Stimulated activated CD4-positive, alpha-beta T cell treated with anti-CD3 and anti-CD28 coated beads, Interleukin-15, amount 100 ng/mL, for 48 hours (primary cell): ENCODE measurements around the gene SOX6.
"Not testable (repeated sequence)": the region's sequence is repeated elsewhere in the genome, so short reads cannot be mapped to it uniquely, and the experiment has no call there.

Source experiments
- DNase-seq, 2 donors: peaks; one replicate each; pipeline ENCODE4 v3.0.0-alpha.2; 2020; ENCODE audit warnings: low read depth in 2 of 2

The SOX6 gene

DNA sequence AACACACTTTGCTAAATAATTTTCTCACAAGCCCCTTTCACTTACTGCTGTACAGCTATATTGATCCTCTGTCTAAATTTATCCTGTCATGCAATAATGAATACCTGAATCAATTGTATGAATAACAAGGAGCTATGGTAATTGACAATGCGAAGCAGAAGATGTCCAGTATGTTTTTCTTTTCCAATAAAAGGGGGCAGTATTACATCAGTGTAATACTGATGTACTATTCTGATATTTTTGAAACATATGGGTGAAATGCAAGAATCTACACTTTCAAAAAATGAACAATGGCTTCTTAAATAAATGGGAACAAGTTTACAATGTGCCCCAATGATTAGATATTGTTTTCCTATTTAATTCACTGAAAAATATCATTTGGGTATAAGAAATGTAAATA lies 315.1 kb downstream of the SOX6 start:
- no peak for DNase-seq

DNA sequence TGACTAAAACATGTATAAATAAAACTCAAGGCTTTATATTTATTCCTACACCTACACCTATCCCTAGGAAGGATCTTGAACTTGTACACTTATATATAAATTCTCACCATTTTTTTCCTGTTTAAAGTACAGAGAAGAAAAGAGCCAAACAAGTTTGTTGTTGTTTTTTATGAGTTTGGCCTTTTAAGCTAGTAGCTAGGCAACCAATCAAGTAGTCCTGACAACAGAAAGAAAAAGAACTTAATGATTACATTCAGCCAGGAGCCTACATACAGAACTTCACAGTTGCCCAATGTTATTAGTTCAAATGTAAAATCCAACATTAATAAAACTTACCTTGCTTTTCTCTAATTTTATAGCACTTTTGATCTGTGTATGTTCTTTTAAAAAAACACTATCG lies 316.2 kb downstream of the SOX6 start:
- DNase-seq: no peak

DNA sequence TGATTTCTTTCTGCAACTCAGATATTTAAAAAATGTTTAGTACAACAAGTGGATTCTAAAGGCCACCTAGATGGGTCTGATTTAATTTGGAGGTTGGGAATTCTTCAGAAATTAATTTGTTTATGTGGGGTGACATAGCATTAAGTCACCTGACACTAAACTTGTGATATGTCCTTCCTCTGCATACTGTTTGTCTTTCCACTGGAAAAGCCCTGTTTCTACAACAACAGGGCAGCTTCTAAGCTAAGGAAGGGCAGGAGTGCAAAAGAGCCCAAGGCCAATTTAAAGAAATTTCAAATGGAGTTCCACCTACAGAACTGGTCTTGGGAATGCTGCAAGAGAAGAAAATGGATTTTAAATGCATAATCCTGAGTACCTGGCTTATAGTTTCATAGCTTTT lies 319.2 kb downstream of the SOX6 start:
- DNase-seq: no peak

DNA sequence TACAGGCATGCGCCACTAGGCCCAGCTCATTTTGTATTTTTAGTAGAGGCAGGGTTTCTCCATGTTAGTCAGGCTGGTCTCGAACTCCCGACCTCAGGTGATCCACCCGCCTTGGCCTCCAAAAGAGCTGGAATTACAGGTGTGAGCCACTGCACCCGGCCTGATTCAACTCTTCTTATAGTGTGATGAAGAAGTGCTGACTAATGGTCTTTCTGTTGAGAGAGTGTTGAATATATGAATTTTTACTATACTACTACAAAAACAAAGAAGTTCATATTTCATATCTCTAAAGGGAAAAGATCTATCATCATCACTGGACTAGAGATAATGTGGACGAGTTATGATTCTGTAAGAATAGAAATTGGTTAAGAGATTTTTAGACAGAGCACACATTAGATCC lies 320.1 kb downstream of the SOX6 start:
- no peak for DNase-seq

DNA sequence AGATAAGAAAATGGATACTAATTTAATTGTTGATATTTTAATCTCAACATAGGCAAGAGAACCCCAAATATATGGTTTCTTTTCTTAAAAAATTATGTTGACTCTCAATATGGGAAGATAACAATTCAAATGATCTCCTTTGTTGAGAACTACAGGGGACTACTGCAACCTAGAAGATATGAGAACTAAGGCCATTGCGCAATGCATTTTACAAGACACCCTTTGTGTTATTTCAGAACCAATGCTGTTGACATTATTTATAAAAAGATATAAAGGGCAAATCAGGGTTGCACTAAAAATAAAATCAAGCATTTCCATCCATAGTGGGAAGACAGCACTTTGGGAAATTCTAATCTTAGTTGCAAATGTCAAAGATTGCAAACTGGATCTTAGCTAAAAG lies 322.3 kb downstream of the SOX6 start:
- DNase-seq: no peak

DNA sequence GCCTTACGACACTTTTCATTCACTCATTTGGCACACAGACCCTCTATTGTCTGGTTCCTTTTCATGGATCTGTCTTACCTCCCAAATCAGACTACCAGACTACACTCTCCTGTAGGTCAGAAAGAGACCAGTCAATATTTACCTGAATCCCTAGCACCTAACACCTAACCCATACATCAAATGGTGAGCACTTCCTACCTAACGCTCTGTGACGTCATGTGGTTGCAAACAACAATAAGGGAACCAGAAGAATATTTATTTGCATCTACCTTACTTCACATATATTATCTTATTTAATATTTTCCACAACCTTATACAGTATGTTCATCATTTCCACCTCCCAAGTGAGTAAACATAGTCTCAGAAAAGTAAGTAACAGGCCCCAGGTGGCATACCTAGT lies 323.4 kb downstream of the SOX6 start:
- DNase-seq: no peak

DNA sequence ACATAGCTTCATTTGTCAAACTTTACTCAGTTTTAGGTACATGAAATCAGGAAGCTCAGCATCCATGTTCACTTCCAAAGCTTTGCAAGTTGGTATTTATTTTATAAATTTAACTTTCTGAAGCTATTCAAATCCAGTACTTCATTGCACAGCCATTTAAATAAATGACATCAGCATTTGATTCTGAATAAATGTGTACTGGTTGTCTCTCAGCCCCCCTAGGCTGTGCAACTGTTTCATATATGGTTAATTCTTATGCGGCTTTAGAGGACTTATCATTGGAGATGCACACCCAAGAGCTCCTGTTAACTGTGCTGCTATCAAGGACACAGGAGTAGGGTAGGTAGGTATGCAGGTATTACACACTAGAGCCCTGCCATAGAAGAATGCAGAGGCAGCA lies 325.1 kb downstream of the SOX6 start:
- no peak for DNase-seq

DNA sequence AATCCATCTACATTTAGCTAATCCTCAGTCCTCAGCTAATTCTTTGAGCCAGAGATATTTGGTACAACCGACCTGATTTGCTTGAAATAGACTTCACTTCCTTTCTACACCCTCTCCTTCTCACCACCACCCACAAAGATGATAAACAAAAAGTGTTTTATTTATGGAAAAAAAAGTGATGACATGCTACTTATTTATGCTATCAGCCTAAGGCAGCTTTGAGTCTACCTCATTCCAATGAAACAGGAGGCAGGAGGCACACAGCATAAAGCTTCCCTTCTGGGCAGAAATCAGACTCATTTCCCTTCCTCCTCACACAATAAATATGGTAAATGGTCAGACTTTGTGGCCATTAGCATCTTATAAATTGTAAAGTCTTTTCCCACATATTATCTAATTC lies 325.7 kb downstream of the SOX6 start:
- DNase-seq: no peak

DNA sequence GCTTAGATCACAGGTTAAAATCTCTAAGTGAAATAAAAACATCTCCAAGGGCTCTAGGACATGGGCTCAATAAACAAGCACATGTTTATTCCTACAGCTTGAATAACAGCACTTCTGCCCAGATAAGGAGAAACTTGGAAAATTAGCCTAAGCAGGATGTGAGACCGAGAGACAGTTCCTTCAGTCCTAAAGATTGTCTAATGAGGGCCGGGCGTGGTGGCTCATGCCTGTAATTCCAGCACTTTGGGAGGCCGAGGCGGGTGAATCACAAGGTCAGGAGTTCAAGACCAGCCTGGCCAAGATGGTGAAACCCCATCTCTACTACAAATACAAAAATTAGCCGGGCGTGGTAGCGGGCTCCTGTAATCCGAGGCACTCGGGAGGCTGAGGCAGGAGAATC lies 327.2 kb downstream of the SOX6 start:
- not testable (repeated sequence) for DNase-seq

DNA sequence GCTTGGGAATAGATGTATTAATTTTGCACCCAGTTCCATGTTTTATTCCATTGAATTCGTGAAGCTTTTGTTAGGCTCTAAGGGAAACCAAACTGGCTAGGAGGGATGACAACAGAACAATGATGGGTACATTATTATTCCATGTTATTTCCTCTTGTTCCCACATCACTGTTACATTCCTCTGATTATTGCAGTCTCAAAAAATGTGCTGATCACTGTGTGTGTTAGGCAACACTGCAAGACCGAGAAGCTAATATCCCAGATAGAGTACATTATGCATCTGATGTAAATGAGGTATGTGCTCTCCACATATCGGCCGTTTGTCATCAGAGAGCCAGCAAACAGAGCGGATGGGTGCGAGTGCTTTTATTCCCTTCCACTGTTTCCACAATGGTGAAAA lies 327.9 kb downstream of the SOX6 start:
- no peak for DNase-seq

DNA sequence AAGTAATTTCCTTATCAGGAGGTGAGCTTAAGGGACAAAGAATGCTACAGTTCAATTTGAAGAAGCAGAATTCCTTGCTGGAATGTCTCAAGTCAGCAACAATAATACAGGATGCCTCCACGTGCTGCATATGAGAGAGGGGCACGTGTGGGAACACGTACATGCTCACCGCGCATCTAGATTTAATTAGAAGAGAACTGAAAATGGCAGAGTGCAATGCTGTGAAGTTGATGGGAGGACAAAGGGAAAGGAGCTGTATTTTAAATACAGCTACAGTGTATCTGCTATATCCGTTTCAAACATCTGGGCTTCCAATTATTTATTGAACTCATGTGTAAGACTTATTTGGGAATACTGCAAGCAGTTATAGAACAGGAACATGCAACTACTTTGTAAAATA lies 328.7 kb downstream of the SOX6 start:
- DNase-seq: no peak

DNA sequence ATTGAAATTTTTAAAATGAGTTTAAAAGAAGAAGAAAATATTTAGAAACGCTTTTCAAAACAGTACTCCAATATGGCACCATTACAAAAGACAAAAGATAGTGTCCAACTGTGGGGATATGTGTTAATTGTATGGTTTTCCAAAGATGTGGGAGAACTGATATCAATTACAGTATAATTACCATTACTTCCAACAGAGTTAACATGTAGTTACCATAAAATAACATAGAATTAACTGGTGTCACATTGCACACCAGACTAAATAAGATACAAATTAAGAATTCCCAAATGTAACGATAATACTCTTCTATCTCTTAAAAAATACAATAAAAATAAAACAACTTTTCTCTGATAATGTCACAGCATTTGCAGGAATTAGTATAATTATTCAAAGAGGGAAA lies 329.5 kb downstream of the SOX6 start:
- DNase-seq: no peak

DNA sequence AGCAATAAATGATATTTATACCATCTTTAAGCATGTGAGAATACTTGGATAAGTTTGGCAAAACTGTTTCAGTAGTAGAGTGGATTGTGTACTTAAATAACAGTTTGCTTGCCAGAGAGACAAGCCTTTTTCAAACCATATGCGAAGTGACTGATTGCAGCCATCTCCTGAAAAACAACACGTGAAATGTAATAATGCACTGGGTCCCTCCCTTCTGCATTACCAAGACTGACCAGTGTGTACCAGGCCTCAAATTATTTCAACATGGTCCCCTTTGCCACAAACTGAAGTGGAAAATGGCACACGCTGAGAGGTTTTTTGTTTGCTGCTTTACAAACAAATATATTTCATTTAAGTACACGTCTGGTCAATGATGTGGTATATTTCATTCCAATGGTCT lies 337.4 kb downstream of the SOX6 start:
- DNase-seq: no peak

DNA sequence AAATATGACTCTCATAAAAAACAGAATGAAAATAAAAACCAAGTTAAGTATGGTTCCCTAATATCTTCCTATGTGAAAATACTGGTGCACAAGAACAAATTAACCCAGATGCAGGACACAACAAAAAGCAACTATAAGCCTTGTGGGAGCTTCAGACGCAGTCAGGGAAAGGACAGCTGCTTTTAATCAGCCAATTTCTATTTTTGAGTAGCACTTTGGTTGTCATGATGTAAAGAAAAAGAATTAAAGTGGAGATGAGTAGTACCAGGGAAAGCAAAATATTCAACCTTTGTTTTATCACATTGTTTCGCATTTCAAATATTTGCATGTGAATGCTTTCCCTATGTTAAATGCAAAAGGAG lies 339.9 kb downstream of the SOX6 start:
- no peak for DNase-seq

DNA sequence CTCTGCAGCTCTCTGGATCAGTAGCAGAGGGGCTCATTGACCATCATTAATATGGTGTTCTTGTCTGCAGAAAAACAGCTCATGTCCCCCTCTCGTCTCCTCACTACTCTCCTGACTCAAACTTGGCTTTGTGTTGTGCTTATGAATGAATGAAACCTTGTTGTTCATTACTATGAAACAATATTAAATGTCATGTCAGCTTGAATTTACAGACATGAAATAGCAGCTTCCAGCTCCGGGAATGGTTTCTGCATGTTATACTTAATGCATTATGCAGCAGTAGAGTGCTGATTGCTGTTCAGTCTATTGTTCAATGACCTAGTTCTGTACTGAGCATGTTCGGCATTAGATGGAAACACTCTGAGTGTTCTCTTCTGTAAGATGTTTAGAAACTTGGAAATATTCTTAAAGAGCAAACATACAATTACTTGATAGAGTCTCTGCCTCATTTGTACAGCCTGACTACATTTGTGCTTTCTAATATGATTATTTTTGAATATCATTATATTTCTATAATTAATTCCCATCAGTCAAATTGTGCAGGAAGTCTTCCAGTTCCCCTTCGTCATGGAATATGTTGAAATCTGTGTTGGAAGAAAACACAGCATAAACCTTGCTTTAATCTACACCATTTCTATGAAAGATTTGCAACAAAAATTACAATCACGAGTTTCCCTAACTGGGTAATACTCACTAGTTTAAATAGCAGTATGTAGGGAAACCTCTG lies 340.4 kb downstream of the SOX6 start:
- DNase-seq: no peak

DNA sequence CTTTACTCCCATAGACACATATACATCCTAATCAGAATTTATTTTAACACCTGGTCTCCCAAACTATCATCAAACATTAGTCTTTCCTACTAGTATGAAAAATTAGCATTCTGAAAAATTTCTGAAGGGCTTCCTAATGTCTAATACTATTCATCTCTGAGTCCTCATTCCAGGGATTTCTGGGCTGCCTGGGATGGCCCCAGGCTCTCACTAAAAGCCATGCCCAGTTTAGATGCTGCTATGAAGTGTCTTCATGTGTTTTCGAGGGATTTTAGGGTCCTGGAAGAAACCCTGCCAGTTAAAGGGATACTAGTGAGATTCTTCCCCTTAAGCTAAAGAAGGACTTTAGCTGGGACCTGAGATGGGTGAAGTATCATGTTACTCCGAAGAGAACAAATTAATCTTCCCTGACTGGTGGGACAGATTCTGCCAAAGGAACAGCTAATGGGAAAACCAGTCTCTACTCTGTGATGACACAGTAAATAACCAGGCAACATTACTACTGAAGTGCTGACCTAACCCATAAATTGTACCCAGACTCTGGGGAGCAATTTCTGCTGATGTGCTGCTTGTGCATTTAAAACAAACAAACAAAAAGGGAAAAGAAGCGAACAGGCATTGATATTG lies 342.6 kb downstream of the SOX6 start:
- DNase-seq: no peak

DNA sequence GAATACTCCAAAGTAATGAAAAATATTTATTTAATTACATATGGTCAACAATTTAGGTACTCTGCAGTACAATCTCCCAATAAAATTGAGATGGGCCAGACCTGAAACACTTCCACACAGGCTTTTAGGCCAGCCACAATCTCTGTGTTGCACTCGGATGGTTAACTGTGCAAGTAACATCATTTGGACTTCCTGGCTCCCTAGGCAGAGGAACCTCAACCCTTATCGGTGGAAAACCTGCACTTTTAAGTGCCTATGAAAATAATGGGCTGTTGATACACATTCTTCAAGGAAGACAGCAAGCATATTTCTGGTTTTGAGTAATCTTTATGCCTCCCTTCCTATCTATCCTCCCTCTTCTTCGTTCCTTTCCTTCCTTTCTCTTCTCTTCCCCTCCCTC lies 343.1 kb downstream of the SOX6 start:
- no peak for DNase-seq

DNA sequence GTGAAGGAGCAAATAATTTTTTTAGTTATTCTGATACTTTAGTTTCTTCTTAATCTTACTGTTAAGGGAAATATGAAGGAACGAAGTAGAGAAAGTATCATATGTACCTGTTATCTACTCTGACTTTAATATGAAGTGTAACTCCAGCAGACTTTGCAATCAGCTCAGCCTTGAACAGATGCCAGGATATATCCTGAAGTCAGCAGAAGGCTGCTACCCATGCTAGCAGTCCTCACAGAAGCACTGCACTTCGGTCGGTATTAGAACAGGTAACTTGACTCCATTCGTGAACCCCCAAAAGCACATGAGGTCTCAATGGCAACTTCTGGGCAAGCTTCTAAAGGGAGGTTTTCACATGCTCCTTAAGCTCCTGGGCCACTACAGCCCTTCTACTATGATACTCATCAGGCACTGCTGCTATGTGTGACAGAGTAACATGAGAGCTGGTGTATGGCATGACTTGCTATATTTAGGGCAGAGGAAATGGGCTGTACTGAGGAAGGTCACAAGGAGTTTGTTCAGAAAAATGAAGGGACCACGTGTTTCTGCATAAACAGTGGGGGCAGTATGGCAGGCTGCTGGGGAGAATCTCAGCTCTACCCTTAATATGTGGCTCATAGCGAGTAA lies 344.1 kb downstream of the SOX6 start:
- no peak for DNase-seq

DNA sequence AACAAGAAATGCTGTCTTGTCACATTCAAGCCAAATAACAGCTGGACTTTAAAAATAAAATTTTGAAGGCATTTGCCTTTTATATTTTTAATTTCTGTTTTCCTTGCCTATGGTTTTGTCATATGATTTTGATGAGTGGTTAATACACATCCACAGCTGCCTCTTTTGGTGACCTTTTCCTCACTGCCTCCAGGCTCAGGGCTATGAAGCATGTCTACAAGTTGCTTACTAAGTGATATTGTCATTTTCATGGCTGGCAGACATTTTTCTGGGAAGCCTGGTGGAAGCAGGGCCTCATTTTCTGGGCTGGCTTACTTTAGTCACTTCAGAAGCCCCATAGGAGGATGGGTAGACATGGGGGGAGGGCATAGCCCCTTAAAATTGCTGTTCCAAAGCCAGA lies 344.9 kb downstream of the SOX6 start:
- no peak for DNase-seq

DNA sequence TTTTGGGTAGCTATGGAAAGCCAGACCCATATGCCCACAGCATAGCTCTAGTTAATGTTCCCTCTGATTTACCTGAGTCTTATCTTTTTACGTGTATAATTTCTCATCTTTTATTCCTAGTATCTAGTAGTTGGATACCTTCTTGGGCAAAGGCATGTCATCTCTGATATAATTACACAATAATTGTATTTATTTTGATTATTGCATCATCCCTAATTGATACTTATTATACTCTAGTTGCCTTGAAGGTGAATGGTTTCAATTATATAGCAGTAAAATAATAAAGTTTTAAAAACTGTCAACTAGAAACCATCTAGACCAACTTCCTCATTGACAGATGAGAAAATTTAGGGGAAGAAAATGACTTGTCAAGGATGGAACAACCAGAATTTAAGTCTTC lies 347.3 kb downstream of the SOX6 start:
- no peak for DNase-seq

DNA sequence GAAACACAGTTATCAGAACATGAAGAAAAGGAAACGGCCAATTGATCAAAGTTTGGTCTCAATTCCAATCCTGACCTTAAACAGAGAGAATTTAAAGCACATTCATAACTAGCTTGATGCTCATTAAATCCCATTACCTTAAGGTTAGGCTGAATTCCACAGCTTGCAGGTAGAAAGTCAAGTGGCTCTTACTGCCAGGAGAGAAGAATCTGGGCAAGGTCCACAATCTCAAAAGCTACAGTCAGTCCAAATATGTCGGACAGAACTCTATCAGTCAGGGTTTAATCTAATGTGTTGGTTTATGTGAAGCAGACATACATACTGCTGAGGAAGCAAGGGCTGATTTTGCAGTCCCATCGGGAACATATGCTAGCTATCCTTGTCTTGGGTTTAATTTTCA lies 348.8 kb downstream of the SOX6 start:
- no peak for DNase-seq

DNA sequence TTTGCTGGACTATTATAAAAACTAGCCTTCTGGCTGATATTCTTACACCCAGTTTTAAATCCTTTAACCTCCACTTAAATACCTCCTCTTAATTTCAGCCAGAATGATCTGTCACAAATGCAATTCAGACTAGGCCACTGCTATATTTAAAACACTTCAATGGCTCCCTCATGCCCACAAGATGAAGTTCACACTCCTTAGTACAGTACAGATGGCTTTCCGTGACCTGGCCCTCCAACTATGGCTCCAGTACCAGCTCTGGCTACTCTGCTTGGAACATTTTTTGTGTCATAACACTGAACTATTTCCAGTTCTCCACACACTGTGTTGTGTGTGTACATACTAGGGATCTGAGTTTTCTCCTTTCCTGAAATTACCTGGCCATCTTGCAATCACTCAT lies 353.4 kb downstream of the SOX6 start:
- DNase-seq: no peak

DNA sequence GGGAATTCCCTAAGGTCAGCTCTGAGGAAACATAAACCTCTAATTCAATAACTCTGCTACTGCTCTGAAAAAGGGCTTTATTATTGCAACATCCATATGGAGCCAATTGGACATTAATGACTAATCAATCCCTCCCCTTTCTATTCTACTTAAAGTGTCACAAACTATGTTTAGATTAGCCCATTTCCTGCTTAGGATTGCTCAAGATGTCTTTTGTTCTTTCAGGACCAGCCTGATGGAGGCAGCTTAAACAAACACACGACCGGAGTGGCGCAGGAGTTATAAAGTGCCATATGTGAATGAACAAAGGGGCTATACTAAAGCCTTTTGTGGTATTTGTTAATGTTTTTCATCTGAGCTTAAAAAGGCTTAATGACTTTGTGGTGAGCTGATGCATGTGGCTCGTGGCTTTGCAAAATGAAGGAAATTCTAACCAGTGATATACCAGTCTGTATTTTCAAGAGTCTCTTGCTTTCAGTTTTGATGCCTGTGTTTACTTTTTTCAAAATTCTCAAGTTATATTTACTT lies 354.4 kb downstream of the SOX6 start:
- no peak for DNase-seq
